ENCODE results near the gene LRRC37B. TPM values are rescaled to one million over a fixed set of nuclear protein-coding genes. Genes with fewer than 3 reads are reported as not detected.
"Not testable (repeated sequence)": the region's sequence is repeated elsewhere in the genome, so short reads cannot be mapped to it uniquely, and the experiment has no call there.

LRRC37B gene
- total RNA-seq, 1 experiment from 2014 or later = 11.8 TPM

DNA sequence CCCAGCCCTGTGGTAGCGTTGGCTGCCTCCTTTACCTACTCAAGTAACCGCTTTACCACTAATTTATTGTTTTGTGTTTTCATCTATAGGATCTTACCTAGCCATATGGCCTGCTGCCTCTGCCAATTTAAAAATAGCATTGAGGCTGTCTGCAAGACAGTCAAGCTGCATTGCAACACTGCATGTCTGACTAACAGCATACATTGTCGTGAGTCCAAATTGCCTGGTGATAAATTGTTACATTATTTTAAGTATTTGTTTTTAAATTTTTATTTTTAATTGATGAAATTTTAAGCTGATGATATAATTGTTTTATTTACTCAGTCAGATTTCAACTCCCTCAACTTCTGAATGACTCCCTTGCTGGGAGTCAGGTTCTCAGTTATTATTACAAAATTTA, 38.4 kb downstream of the LRRC37B start:
- DNase-seq (ENCODE audit: unreplicated experiment) = peak; percentile 32
- H3K27ac Mint-ChIP-seq (ENCODE audit: low read depth, unreplicated experiment); H3K4me1 Mint-ChIP-seq (ENCODE audit: insufficient read depth, unreplicated experiment); BruUV-seq (replicated peaks); H3K4me3 Mint-ChIP-seq (ENCODE audit: unreplicated experiment); intact Hi-C loops (cut with micrococcal nuclease); H3K9me3 Mint-ChIP-seq (ENCODE audit: unreplicated experiment); H3K27me3 Mint-ChIP-seq (ENCODE audit: insufficient read depth, unreplicated experiment); CTCF ChIA-PET; POLR2A ChIA-PET: not testable (repeated sequence)
- peaks cover 12% of the 10 kb centered on the region for H3K36me3 Mint-ChIP-seq (ENCODE audit: insufficient read depth, unreplicated experiment)

DNA sequence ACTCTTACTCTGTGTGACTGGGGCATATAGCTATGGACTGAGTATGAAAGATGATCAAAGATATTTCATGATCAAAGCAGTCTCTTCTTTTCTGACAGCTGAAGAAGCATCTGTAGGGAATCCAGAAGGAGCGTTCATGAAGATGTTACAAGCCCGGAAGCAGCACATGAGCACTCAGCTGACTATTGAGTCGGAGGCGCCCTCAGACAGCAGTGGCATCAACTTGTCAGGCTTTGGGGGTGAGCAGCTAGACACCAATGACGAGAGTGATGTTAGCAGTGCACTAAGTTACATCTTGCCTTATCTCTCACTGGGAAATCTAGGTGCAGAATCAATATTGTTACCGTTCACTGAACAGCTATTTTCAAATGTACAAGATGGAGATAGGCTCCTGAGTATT, 40.5 kb downstream of the LRRC37B start:
- CTCF ChIA-PET; POLR2A ChIA-PET; H3K4me1 Mint-ChIP-seq (ENCODE audit: insufficient read depth, unreplicated experiment); H3K9me3 Mint-ChIP-seq (ENCODE audit: unreplicated experiment); H3K27ac Mint-ChIP-seq (ENCODE audit: low read depth, unreplicated experiment); H3K4me3 Mint-ChIP-seq (ENCODE audit: unreplicated experiment); DNase-seq (ENCODE audit: unreplicated experiment); H3K36me3 Mint-ChIP-seq (ENCODE audit: insufficient read depth, unreplicated experiment); H3K27me3 Mint-ChIP-seq (ENCODE audit: insufficient read depth, unreplicated experiment); intact Hi-C loops (cut with micrococcal nuclease); BruUV-seq (replicated peaks): not testable (repeated sequence)

DNA sequence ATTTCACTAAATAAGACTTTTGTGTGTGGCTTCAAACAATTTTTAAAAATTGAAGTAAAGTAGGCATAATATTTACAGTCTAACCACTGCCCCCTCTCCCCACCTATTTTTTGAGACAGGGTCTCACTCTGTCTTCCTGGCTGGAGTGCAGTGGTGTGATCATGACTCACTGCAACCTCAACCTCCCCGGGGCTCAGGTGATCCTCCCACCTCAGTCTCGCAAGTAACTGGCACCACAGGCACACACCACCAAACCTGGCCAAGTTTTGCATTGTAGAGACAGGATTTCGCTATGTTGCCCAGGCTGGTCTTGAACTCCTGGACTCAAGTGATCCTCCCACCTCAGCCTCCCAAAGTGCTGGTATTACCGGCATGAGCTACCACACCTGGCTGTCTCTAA, 47.8 kb downstream of the LRRC37B start:
- H3K4me3 Mint-ChIP-seq (ENCODE audit: unreplicated experiment); H3K36me3 Mint-ChIP-seq (ENCODE audit: insufficient read depth, unreplicated experiment); BruUV-seq (replicated peaks); POLR2A ChIA-PET; H3K4me1 Mint-ChIP-seq (ENCODE audit: insufficient read depth, unreplicated experiment); H3K9me3 Mint-ChIP-seq (ENCODE audit: unreplicated experiment); intact Hi-C loops (cut with micrococcal nuclease); CTCF ChIA-PET; H3K27me3 Mint-ChIP-seq (ENCODE audit: insufficient read depth, unreplicated experiment); H3K27ac Mint-ChIP-seq (ENCODE audit: low read depth, unreplicated experiment): not testable (repeated sequence)
- peak; percentile 7 for DNase-seq (ENCODE audit: unreplicated experiment)

DNA sequence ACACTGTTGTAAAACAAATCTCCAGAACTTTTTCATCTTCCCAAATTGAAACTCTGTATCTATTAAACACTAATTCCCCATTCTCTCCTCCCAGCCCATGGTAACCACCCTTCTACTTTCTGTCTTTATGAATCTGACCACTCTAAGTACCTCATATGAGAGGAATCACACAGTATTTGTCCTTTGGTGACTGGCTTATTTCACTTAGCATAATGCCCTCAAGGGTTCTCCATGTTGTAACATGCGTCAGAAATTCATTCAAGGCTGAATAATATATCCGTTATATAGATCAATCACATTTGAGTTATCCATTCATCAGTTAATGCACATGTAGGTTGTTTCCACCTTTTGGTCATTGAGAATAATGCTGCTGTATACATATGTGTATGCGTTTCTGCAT, 48.2 kb downstream of the LRRC37B start:
- DNase-seq (ENCODE audit: unreplicated experiment); intact Hi-C loops (cut with micrococcal nuclease); H3K36me3 Mint-ChIP-seq (ENCODE audit: insufficient read depth, unreplicated experiment); BruUV-seq (replicated peaks); POLR2A ChIA-PET; H3K9me3 Mint-ChIP-seq (ENCODE audit: unreplicated experiment); H3K27me3 Mint-ChIP-seq (ENCODE audit: insufficient read depth, unreplicated experiment); H3K4me1 Mint-ChIP-seq (ENCODE audit: insufficient read depth, unreplicated experiment); H3K4me3 Mint-ChIP-seq (ENCODE audit: unreplicated experiment); H3K27ac Mint-ChIP-seq (ENCODE audit: low read depth, unreplicated experiment); CTCF ChIA-PET: not testable (repeated sequence)

DNA sequence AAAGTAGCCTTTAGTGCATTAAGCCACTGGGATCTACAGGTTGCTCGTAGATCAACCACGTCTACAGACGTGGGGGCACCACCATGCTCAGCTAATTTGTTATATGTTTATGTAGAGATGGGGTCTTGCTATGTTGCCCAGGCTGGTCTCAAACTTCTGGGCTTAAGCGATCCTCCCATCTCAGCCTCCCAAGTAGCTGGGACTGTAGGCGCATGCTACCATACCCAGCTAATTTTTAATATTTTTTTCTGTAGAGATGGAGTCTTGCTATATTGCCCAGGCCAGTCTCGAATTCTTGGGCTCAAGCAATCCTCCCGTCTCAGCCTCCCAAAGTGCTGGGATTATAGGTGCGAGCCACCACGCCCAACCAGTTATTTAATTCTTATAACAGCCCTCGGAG, 49.3 kb downstream of the LRRC37B start:
- H3K36me3 Mint-ChIP-seq (ENCODE audit: insufficient read depth, unreplicated experiment); POLR2A ChIA-PET; H3K9me3 Mint-ChIP-seq (ENCODE audit: unreplicated experiment); H3K4me3 Mint-ChIP-seq (ENCODE audit: unreplicated experiment); intact Hi-C loops (cut with micrococcal nuclease); H3K27me3 Mint-ChIP-seq (ENCODE audit: insufficient read depth, unreplicated experiment); BruUV-seq (replicated peaks); H3K4me1 Mint-ChIP-seq (ENCODE audit: insufficient read depth, unreplicated experiment); DNase-seq (ENCODE audit: unreplicated experiment); CTCF ChIA-PET; H3K27ac Mint-ChIP-seq (ENCODE audit: low read depth, unreplicated experiment): not testable (repeated sequence)

DNA sequence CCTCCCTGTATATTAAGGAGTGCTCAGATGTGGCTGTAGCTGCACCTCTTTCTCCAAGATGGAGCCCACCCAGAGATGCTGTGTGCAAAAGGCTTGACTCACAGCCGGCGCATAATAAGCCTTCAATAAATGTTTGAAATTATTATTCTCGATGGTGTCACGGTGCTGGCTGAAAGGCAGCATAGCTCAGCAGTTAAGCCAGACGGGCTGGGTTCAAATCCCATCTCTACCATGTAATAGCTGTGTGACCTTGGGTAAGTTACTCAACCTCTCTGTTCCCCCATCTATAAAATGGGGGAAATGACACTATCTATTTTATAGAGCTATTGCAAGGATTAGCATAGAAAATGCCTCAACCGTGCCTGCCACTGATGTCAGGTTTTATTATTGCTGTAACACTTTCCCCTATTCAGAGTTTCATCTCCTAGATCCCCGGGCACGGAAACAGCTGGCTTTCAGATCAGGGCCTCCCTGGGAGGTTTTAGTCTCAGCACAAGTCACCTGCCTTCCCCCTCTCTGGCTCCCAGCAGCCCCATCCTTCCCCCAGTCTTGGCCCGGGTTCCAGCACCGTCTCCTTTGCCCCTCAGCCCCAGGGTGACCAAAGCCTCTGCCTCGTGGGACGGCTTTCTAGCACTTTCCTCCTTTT, 50.4 kb downstream of the LRRC37B start:
- BruUV-seq (replicated peaks); intact Hi-C loops (cut with micrococcal nuclease); DNase-seq (ENCODE audit: unreplicated experiment); H3K27ac Mint-ChIP-seq (ENCODE audit: low read depth, unreplicated experiment); H3K27me3 Mint-ChIP-seq (ENCODE audit: insufficient read depth, unreplicated experiment); H3K4me3 Mint-ChIP-seq (ENCODE audit: unreplicated experiment); H3K4me1 Mint-ChIP-seq (ENCODE audit: insufficient read depth, unreplicated experiment); CTCF ChIA-PET; H3K9me3 Mint-ChIP-seq (ENCODE audit: unreplicated experiment); H3K36me3 Mint-ChIP-seq (ENCODE audit: insufficient read depth, unreplicated experiment); POLR2A ChIA-PET: not testable (repeated sequence)

DNA sequence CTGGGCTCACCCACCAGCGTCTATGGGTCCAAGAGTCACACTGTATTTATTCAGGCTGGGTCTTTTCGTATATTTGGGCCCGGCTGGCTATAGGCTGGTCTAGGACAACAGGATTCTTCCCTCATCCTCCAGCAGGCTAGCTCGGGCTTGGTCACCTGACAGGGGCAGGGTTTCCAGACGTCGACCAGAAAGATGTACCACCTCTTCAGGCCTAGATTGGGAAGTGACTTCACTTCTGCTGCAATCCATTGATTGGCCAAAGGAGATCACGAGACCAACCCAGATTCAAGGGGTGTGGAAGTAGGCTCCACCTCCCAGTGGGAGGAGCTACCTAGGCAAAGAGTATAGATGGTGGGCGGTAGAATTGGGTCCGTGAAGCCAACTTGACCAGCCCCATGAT, 53.5 kb downstream of the LRRC37B start:
- intact Hi-C loops (cut with micrococcal nuclease); CTCF ChIA-PET; POLR2A ChIA-PET; H3K9me3 Mint-ChIP-seq (ENCODE audit: unreplicated experiment); H3K36me3 Mint-ChIP-seq (ENCODE audit: insufficient read depth, unreplicated experiment); BruUV-seq (replicated peaks); H3K27me3 Mint-ChIP-seq (ENCODE audit: insufficient read depth, unreplicated experiment); H3K4me1 Mint-ChIP-seq (ENCODE audit: insufficient read depth, unreplicated experiment); H3K27ac Mint-ChIP-seq (ENCODE audit: low read depth, unreplicated experiment); DNase-seq (ENCODE audit: unreplicated experiment); H3K4me3 Mint-ChIP-seq (ENCODE audit: unreplicated experiment): not testable (repeated sequence)

DNA sequence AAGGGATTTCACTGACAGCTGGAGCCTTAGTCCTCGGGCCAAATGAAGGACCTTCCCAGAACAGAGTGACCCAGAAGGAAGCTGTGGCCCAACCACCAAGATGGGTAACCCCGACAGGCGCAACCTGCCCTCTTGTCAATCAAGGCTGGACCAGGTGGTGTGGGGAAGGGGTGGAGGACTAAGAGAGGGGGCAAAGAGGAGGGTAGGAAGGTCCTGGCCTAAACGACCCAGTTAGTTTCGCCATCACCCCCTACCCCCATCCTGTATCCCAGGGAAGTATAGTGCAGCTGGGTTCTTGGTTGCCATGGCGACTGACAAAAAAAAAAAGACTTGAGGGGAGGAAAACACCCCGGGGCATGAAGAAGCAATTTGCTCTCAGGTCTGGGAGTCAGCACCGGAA, 54.7 kb downstream of the LRRC37B start:
- H3K9me3 Mint-ChIP-seq (ENCODE audit: unreplicated experiment); BruUV-seq (replicated peaks); H3K36me3 Mint-ChIP-seq (ENCODE audit: insufficient read depth, unreplicated experiment); H3K4me1 Mint-ChIP-seq (ENCODE audit: insufficient read depth, unreplicated experiment); H3K27me3 Mint-ChIP-seq (ENCODE audit: insufficient read depth, unreplicated experiment); POLR2A ChIA-PET; intact Hi-C loops (cut with micrococcal nuclease); CTCF ChIA-PET; H3K27ac Mint-ChIP-seq (ENCODE audit: low read depth, unreplicated experiment); H3K4me3 Mint-ChIP-seq (ENCODE audit: unreplicated experiment); DNase-seq (ENCODE audit: unreplicated experiment): not testable (repeated sequence)

DNA sequence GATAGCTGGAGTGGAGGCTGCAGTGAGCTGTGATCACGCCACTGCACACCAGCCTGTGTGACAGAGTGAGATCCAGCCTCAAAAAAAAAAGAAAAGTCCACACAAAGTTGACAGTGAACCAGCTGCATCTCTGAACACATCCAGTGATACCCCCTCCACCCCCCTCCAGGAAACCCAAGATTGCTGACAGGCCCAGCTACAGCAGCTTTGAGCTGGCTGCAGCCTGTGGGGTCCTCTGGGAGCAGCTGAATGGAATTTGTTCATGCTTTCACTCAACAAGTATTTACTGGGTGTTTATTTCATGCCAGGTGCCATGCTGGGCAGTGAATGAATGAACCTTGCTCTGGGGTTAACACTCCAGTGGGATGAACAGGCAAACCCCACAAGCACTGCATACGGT, 56.9 kb downstream of the LRRC37B start:
- CTCF ChIA-PET = not testable (repeated sequence)

DNA sequence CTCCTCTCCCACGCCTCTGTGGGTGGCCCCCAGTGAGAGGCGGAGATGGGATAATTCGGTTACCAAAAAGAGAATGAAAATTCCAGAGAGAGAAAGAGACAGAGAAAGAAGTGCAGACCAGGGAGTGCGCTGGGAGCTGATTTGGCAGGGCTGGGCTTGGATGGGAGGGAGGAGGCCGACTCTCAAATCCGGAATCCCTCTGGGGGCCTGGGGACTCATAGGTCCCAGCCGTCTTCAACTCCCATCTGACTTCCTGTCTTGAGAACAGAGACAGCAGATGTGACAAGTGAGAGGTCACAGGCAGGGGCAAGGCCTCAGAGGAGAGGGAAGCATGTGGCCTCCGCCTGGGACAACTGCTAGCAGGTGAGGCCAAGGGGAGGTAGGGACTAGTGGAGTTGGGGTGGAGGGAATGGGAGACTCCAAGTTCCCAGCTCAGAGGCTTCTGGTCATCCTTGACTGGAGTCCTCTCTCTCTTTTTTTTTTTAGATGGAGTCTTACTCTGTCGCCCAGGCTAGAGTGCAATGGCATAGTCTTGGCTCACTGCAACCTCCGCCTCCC, 59.0 kb downstream of the LRRC37B start:
- BruUV-seq (replicated peaks); intact Hi-C loops (cut with micrococcal nuclease); CTCF ChIA-PET; H3K9me3 Mint-ChIP-seq (ENCODE audit: unreplicated experiment); H3K4me3 Mint-ChIP-seq (ENCODE audit: unreplicated experiment); DNase-seq (ENCODE audit: unreplicated experiment); POLR2A ChIA-PET; H3K27ac Mint-ChIP-seq (ENCODE audit: low read depth, unreplicated experiment); H3K36me3 Mint-ChIP-seq (ENCODE audit: insufficient read depth, unreplicated experiment); H3K27me3 Mint-ChIP-seq (ENCODE audit: insufficient read depth, unreplicated experiment); H3K4me1 Mint-ChIP-seq (ENCODE audit: insufficient read depth, unreplicated experiment): not testable (repeated sequence)

More for the DNA sequence above, 56.9 kb downstream of the LRRC37B start:
- H3K36me3 Mint-ChIP-seq (ENCODE audit: insufficient read depth, unreplicated experiment); H3K9me3 Mint-ChIP-seq (ENCODE audit: unreplicated experiment); BruUV-seq (replicated peaks); POLR2A ChIA-PET; intact Hi-C loops (cut with micrococcal nuclease); H3K4me3 Mint-ChIP-seq (ENCODE audit: unreplicated experiment); DNase-seq (ENCODE audit: unreplicated experiment); H3K27me3 Mint-ChIP-seq (ENCODE audit: insufficient read depth, unreplicated experiment); H3K4me1 Mint-ChIP-seq (ENCODE audit: insufficient read depth, unreplicated experiment); H3K27ac Mint-ChIP-seq (ENCODE audit: low read depth, unreplicated experiment): not testable (repeated sequence)
